Measurements from ENCODE around the gene ZFAND3.

The ZFAND3 gene

GRCh38 chr6:37798436-37799262 is 20.9 kb upstream of the ZFAND3 start:
- DNase-seq: no peak

GRCh38 chr6:37799263-37799644 is 20.3 kb upstream of the ZFAND3 start:
- DNase-seq: no peak

- DNase-seq: no peak
These were observed 18.6 kb upstream of the ZFAND3 start for GRCh38 chr6:37800703-37801604.

- no peak for DNase-seq
These were observed 18.0 kb upstream of the ZFAND3 start for GRCh38 chr6:37801605-37801940.

GRCh38 chr6:37802810-37803209 is 16.7 kb upstream of the ZFAND3 start:
- no peak for DNase-seq

GRCh38 chr6:37804586-37804985 is 14.9 kb upstream of the ZFAND3 start:
- DNase-seq: no peak

- no peak for DNase-seq
These were observed 13.3 kb upstream of the ZFAND3 start for GRCh38 chr6:37806213-37806612.

- no peak for DNase-seq
These were observed 11.9 kb upstream of the ZFAND3 start for GRCh38 chr6:37807656-37808055.

- DNase-seq: no peak
These were observed 10.4 kb upstream of the ZFAND3 start for GRCh38 chr6:37809197-37809543.

GRCh38 chr6:37812841-37813240 is 6.7 kb upstream of the ZFAND3 start:
- no peak for DNase-seq

GRCh38 chr6:37814374-37814773 is 5.2 kb upstream of the ZFAND3 start:
- DNase-seq: no peak

GRCh38 chr6:37816599-37817375 is 2.7 kb upstream of the ZFAND3 start:
- no peak for DNase-seq

- DNase-seq: peak; percentile 88
These were observed 871 bp upstream of the ZFAND3 start for GRCh38 chr6:37818536-37819176.

- no peak for DNase-seq
These were observed 533 bp downstream of the ZFAND3 start for GRCh38 chr6:37819802-37820717.

- no peak for DNase-seq
These were observed 1.2 kb downstream of the ZFAND3 start for GRCh38 chr6:37820718-37821079.

GRCh38 chr6:37821446-37821845 is 1.9 kb downstream of the ZFAND3 start:
- DNase-seq: no peak

- DNase-seq: no peak
These were observed 3.5 kb downstream of the ZFAND3 start for GRCh38 chr6:37822851-37823682.

- no peak for DNase-seq
These were observed 4.6 kb downstream of the ZFAND3 start for GRCh38 chr6:37824170-37824569.

GRCh38 chr6:37826188-37826587 is 6.7 kb downstream of the ZFAND3 start:
- no peak for DNase-seq

GRCh38 chr6:37826993-37827392 is 7.5 kb downstream of the ZFAND3 start:
- no peak for DNase-seq
